ENCODE measurements around the gene EHMT1.

Gene EHMT1

GRCh38 chr9:137815256-137816255 is 196.8 kb downstream of the EHMT1 start:
- no peak for TF ChIP-seq CTCF (IDR thresholded peaks at IDR 0.05; ENCODE audit: low read depth, low read length, missing control alignments)
- no peak overlapping the region for H3K4me3 ChIP-seq (replicated peaks; ENCODE audit: low read depth, low read length)
- DNase-seq (ENCODE audit: extremely low read depth, low read depth) = no peak

GRCh38 chr9:137816531-137817235 is 197.9 kb downstream of the EHMT1 start:
- no peak for TF ChIP-seq CTCF (IDR thresholded peaks at IDR 0.05; ENCODE audit: low read depth, low read length, missing control alignments)
- no peak overlapping the region for H3K4me3 ChIP-seq (replicated peaks; ENCODE audit: low read depth, low read length)
- DNase-seq (ENCODE audit: extremely low read depth, low read depth) = no peak

- TF ChIP-seq CTCF (IDR thresholded peaks at IDR 0.05; ENCODE audit: low read depth, low read length, missing control alignments) = no peak
- DNase-seq (ENCODE audit: extremely low read depth, low read depth) = no peak
- no peak overlapping the region for H3K4me3 ChIP-seq (replicated peaks; ENCODE audit: low read depth, low read length)
These were observed 198.7 kb downstream of the EHMT1 start for GRCh38 chr9:137817236-137818200.

GRCh38 chr9:137818286-137818685 is 199.5 kb downstream of the EHMT1 start:
- H3K4me3 ChIP-seq (replicated peaks; ENCODE audit: low read depth, low read length) = no peak overlapping the region
- DNase-seq (ENCODE audit: extremely low read depth, low read depth) = no peak
- TF ChIP-seq CTCF (IDR thresholded peaks at IDR 0.05; ENCODE audit: low read depth, low read length, missing control alignments) = no peak

GRCh38 chr9:137820161-137820855 is 201.5 kb downstream of the EHMT1 start:
- no peak for DNase-seq (ENCODE audit: extremely low read depth, low read depth)

More at GRCh38 chr9:137820161-137820855, 201.5 kb downstream of the EHMT1 start:
- no peak overlapping the region for H3K4me3 ChIP-seq (replicated peaks; ENCODE audit: low read depth, low read length)
- no peak for TF ChIP-seq CTCF (IDR thresholded peaks at IDR 0.05; ENCODE audit: low read depth, low read length, missing control alignments)

All from HFF-Myc (cell line).